ENCODE data around the gene HSPA14.

DNA sequence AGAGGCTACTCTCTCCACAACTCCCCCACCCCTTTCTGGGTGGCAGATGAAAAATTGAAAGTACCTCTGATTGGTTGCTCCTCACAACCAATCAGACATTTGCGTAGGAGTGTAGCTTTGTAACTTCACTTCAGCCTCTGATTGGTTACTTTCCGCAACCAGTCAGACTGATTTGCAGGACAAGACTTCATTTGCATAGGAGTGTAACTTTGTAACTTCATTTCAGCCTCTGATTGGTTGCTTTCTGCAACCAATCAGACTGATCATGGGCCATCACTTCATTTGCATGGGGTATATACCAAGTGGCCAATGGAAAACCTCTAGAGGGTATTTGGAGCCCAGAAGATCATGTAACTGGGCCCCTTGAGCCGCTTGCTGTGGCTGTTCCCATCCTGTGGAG, 25.8 kb upstream of the HSPA14 start:
- TF ChIP-seq CTCF (IDR thresholded peaks at IDR 0.05) (no peak), POLR2AphosphoS5 (IDR thresholded peaks at IDR 0.05) (no peak), POLR2A (IDR thresholded peaks at IDR 0.05) (no peak), EP300 (IDR thresholded peaks at IDR 0.05) (no peak)

Data from stomach (tissue), 4 donors.